Brain microvascular endothelial cell (primary cell): ENCODE results near the gene OR4K15.

ENCODE experiments used
- DNase-seq: peaks from one replicate; pipeline ENCODE4 v3.0.0-alpha.2; 2020
- H3K27ac ChIP-seq: fragments of 250-450 bp; sonication (Bioruptor Pico); 2 replicates; pipeline ENCODE4 v1.5.1; 2020; ENCODE audit warnings: mild to moderate bottlenecking, moderate library complexity
- H3K27me3 ChIP-seq: fragments of 250-450 bp; sonication (Bioruptor Pico); replicated peaks from 2 replicates; pipeline ENCODE4 v1.5.1; 2020; ENCODE audit warnings: mild to moderate bottlenecking
- H3K36me3 ChIP-seq: fragments of 250-450 bp; sonication (Bioruptor Pico); replicated peaks from 2 replicates; pipeline ENCODE4 v1.5.1; 2020; ENCODE audit warnings: mild to moderate bottlenecking
- H3K4me3 ChIP-seq: 2 replicates; pipeline ENCODE4 v1.5.1; 2011; ENCODE audit warnings: low read depth, mild to moderate bottlenecking, control low read depth, low read length, moderate library complexity
- in situ Hi-C: cut with HindIII; loops from 2 replicates; pipeline ENCODE4 v1.10.0; 2017; ENCODE audit warnings: low sequenced_read_pairs, low pct_ligation_motif_present
- TF ChIP-seq, protein P1 (sequence below): IDR thresholded peaks from 2 replicates; pipeline ENCODE4 v1.5.1; 2011; ENCODE audit warnings: low read depth, mild to moderate bottlenecking, moderate library complexity, low read length, control low read depth, inconsistent platforms; ENCODE audit errors: missing control alignments

The OR4K15 gene

DNA sequence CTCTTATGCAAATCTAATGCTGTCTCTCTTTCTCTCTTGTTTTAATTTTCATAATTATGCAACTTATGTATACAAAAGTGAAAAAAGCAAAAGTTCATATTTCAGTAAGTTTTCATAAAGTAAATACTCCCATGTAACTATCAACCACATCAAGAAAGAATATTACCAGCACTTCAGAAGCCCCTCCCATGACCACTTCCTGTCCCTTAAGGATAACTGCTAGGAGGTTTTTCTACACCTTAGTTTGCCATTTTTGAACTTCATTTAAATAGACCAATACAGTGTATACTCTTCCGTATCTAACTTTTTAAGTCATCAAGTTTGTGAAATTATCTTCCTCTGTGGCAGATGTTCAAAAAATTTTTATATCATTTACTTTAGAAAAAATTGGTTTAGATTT lies 547 bp upstream of the OR4K15 start:
- no peak overlapping the region for H3K4me3 ChIP-seq
- H3K27me3 ChIP-seq: no peaks in the 10 kb centered on the region
- DNase-seq: no peak
- TF ChIP-seq, protein P1, sequence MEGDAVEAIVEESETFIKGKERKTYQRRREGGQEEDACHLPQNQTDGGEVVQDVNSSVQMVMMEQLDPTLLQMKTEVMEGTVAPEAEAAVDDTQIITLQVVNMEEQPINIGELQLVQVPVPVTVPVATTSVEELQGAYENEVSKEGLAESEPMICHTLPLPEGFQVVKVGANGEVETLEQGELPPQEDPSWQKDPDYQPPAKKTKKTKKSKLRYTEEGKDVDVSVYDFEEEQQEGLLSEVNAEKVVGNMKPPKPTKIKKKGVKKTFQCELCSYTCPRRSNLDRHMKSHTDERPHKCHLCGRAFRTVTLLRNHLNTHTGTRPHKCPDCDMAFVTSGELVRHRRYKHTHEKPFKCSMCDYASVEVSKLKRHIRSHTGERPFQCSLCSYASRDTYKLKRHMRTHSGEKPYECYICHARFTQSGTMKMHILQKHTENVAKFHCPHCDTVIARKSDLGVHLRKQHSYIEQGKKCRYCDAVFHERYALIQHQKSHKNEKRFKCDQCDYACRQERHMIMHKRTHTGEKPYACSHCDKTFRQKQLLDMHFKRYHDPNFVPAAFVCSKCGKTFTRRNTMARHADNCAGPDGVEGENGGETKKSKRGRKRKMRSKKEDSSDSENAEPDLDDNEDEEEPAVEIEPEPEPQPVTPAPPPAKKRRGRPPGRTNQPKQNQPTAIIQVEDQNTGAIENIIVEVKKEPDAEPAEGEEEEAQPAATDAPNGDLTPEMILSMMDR: no peak
- H3K36me3 ChIP-seq: no peaks in the 10 kb centered on the region
- no peak overlapping the region for H3K27ac ChIP-seq
- in situ Hi-C loops: no loop called here

GRCh38 chr14:19993438-19993837 lies 18.0 kb downstream of the OR4K15 start:
- in situ Hi-C loops: no loop called here
- no peak for DNase-seq
- Histone ChIP-seq H3K27ac (no peak overlapping the region), H3K4me3 (no peak overlapping the region), H3K36me3 (no peaks in the 10 kb centered on the region), H3K27me3 (no peaks in the 10 kb centered on the region)
- TF ChIP-seq, protein P1: no peak

DNA sequence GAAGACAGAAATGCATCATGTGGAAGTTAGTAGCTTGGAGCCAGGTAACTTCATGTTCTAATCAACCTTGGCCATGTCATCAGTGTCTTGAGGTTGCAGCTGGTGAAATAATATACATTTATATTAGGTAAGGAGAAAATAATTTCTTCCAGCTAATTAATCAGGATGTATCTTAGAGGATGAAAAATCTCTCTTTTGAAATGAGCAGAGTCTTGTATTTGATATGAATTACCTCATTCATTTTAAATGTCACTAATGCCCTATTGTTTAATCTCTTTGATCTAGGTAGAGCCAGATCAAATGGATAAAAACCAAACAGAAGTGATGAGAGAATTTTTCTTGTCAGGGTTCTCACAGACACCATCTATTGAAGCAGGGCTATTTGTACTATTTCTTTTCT lies 26.5 kb downstream of the OR4K15 start, which contains the start of gene OR4Q2:
Gene OR4Q2, plus strand, starts transcription at position 301 of the 400 bp plus-strand sequence.
- in situ Hi-C loops: no loop called here
- Histone ChIP-seq H3K27ac (no peak within 1 kb of the TSS), H3K27me3 (no peaks in the 10 kb centered on the region), H3K4me3 (no peak within 1 kb of the TSS), H3K36me3 (no peaks in the 10 kb centered on the region)
- TF ChIP-seq, protein P1: no peak
- no peak for DNase-seq

- TF ChIP-seq, protein P1: no peak
- in situ Hi-C loops: no loop called here
- no peak for DNase-seq
Measured at GRCh38 chr14:20002319-20002718, 26.9 kb downstream of the OR4K15 start.

DNA sequence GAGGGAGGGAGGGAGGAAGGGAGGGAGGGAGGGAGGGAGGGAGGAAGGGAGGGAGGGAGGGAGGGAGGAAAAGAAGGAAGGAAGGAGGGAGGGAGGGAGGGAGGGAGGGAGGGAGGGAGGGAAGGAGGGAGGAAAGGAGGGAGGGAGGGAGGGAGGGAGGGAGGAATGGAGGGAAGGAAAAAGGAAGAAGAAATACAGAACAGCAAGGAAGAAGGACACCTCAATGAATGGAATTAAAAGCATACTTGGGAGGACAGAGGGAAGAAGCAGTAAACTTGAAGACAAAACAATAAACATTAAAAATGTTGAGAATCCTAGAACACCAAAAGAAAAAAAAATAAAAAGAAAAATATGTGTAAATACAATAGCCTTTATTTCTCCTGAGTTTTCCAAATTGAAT lies 32.8 kb downstream of the OR4K15 start:
- Histone ChIP-seq H3K4me3 (no peak overlapping the region), H3K36me3 (no peaks in the 10 kb centered on the region), H3K27me3 (no peaks in the 10 kb centered on the region), H3K27ac (no peak overlapping the region)
- DNase-seq: no peak
- TF ChIP-seq, protein P1: no peak
- in situ Hi-C loops: no loop called here

More at GRCh38 chr14:20002319-20002718, 26.9 kb downstream of the OR4K15 start:
- no peaks in the 10 kb centered on the region for H3K27me3 ChIP-seq
- no peak overlapping the region for H3K27ac ChIP-seq
- H3K4me3 ChIP-seq: no peak overlapping the region
- H3K36me3 ChIP-seq: no peaks in the 10 kb centered on the region

GRCh38 chr14:20019257-20019865 lies 44.0 kb downstream of the OR4K15 start, which contains the start of gene OR4K14:
Gene OR4K14 (minus strand): TSS chr14:20019307. CDS start chr14:20015193, 4,114 bp downstream.
- Histone ChIP-seq H3K36me3 (no peaks in the 10 kb centered on the region), H3K27ac (no peak within 1 kb of the TSS), H3K4me3 (no peak within 1 kb of the TSS), H3K27me3 (no peaks in the 10 kb centered on the region)
- in situ Hi-C loops: no loop called here
- TF ChIP-seq, protein P1: no peak
- DNase-seq: no peak
